ENCODE measurements around the gene BAK1.

BAK1 gene

GRCh38 chr6:33570806-33571636 is 9.1 kb downstream of the BAK1 start:
- Histone ChIP-seq H3K27ac (replicated peaks) (peak overlapping the region; percentile 25), H3K4me3 (replicated peaks; ENCODE audit: insufficient read depth, low read length) (peak overlapping the region; percentile 60), H3K27me3 (ENCODE audit: insufficient read depth, poor library complexity, severe bottlenecking) (no peaks in the 10 kb centered on the region)
- peak; percentile 66 to 75 for DNase-seq (ENCODE audit: low read depth in 1 of 2, low spot score in 1 of 2)
- peak; percentile 77 for TF ChIP-seq POLR2AphosphoS5 (IDR thresholded peaks at IDR 0.05; ENCODE audit: low read depth)
- TF ChIP-seq, protein P1, sequence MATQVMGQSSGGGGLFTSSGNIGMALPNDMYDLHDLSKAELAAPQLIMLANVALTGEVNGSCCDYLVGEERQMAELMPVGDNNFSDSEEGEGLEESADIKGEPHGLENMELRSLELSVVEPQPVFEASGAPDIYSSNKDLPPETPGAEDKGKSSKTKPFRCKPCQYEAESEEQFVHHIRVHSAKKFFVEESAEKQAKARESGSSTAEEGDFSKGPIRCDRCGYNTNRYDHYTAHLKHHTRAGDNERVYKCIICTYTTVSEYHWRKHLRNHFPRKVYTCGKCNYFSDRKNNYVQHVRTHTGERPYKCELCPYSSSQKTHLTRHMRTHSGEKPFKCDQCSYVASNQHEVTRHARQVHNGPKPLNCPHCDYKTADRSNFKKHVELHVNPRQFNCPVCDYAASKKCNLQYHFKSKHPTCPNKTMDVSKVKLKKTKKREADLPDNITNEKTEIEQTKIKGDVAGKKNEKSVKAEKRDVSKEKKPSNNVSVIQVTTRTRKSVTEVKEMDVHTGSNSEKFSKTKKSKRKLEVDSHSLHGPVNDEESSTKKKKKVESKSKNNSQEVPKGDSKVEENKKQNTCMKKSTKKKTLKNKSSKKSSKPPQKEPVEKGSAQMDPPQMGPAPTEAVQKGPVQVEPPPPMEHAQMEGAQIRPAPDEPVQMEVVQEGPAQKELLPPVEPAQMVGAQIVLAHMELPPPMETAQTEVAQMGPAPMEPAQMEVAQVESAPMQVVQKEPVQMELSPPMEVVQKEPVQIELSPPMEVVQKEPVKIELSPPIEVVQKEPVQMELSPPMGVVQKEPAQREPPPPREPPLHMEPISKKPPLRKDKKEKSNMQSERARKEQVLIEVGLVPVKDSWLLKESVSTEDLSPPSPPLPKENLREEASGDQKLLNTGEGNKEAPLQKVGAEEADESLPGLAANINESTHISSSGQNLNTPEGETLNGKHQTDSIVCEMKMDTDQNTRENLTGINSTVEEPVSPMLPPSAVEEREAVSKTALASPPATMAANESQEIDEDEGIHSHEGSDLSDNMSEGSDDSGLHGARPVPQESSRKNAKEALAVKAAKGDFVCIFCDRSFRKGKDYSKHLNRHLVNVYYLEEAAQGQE (IDR thresholded peaks at IDR 0.05; ENCODE audit: insufficient replicate concordance, low read depth), result no peak

- DNase-seq (ENCODE audit: low read depth in 1 of 2, low spot score in 1 of 2), result no peak
- H3K27me3 ChIP-seq (ENCODE audit: insufficient read depth, poor library complexity, severe bottlenecking), result no peaks in the 10 kb centered on the region
- no peak overlapping the region for H3K27ac ChIP-seq (replicated peaks)
- TF ChIP-seq SPI1 (IDR thresholded peaks at IDR 0.05; ENCODE audit: borderline replicate concordance, low read depth) (no peak), GABPA (IDR thresholded peaks at IDR 0.05; ENCODE audit: low read depth) (no peak), POLR2AphosphoS5 (IDR thresholded peaks at IDR 0.05; ENCODE audit: low read depth) (no peak)
- TF ChIP-seq, protein P2, sequence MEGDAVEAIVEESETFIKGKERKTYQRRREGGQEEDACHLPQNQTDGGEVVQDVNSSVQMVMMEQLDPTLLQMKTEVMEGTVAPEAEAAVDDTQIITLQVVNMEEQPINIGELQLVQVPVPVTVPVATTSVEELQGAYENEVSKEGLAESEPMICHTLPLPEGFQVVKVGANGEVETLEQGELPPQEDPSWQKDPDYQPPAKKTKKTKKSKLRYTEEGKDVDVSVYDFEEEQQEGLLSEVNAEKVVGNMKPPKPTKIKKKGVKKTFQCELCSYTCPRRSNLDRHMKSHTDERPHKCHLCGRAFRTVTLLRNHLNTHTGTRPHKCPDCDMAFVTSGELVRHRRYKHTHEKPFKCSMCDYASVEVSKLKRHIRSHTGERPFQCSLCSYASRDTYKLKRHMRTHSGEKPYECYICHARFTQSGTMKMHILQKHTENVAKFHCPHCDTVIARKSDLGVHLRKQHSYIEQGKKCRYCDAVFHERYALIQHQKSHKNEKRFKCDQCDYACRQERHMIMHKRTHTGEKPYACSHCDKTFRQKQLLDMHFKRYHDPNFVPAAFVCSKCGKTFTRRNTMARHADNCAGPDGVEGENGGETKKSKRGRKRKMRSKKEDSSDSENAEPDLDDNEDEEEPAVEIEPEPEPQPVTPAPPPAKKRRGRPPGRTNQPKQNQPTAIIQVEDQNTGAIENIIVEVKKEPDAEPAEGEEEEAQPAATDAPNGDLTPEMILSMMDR (IDR thresholded peaks at IDR 0.05; ENCODE audit: insufficient read depth, low read length), result no peak
- TF ChIP-seq, protein P1 (IDR thresholded peaks at IDR 0.05; ENCODE audit: insufficient replicate concordance, low read depth), result no peak
- no peak overlapping the region for H3K4me3 ChIP-seq (replicated peaks; ENCODE audit: insufficient read depth, low read length)
Observed at GRCh38 chr6:33568826-33569570, 11.1 kb downstream of the BAK1 start.

- H3K4me3 ChIP-seq (replicated peaks; ENCODE audit: insufficient read depth, low read length), result no peak overlapping the region
- no peak for TF ChIP-seq POLR2AphosphoS5 (IDR thresholded peaks at IDR 0.05; ENCODE audit: low read depth)
- no peak overlapping the region for H3K27ac ChIP-seq (replicated peaks)
- DNase-seq (ENCODE audit: low read depth in 1 of 2, low spot score in 1 of 2), result no peak
- H3K27me3 ChIP-seq (ENCODE audit: insufficient read depth, poor library complexity, severe bottlenecking), result no peaks in the 10 kb centered on the region
Observed at GRCh38 chr6:33567836-33568235, 12.2 kb downstream of the BAK1 start.

DNA sequence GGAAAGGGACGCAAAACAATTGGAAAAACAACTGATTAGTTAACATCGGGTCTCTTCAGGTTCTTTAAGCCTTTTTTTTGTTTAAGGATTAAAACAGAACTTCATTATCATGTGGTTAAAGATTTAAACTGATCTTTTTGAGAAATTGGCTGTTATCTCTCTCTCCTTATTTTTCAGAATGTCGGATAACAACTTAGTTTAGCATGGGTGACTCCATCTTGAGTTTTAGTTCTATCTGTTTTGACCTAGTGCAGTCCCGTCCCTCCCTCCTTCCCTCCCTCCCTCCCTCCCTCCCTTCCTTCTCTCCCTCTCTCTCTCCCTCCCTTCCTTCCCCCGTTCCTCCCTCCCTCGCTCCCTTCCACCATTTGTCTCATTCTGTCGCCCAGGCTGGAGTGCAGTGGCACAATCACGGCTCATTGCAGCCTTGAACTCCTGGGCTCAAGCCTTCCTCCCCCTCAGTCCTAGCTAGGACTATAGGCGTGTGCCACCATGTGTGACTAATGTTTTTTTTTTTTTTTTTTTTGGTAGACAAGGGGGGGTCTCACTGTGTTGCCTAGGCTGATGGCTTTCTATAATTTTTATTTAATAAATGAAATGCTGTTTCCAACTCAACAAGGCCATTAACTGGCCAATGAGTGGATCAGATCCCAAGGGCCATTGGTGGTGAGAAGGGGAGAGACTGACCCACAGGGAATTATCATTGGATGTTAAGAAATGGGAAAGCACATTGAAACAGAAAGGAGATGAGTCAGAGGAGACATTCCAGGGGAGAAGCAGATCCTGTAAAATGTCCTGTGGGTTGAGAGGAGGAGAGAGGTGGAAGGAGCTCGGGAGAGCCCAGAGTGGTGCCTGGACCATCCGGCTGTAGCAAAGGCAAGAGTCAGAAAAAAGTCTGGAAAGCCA is 13.6 kb downstream of the BAK1 start:
- Histone ChIP-seq H3K4me3 (replicated peaks; ENCODE audit: insufficient read depth, low read length) (no peak overlapping the region), H3K27me3 (ENCODE audit: insufficient read depth, poor library complexity, severe bottlenecking) (no peaks in the 10 kb centered on the region), H3K27ac (replicated peaks) (no peak overlapping the region)
- TF ChIP-seq, protein P1 (IDR thresholded peaks at IDR 0.05; ENCODE audit: insufficient replicate concordance, low read depth), result no peak
- TF ChIP-seq GABPA (IDR thresholded peaks at IDR 0.05; ENCODE audit: low read depth), result no peak
- TF ChIP-seq POLR2AphosphoS5 (IDR thresholded peaks at IDR 0.05; ENCODE audit: low read depth), result no peak
- TF ChIP-seq SPI1 (IDR thresholded peaks at IDR 0.05; ENCODE audit: borderline replicate concordance, low read depth), result no peak
- TF ChIP-seq, protein P2 (IDR thresholded peaks at IDR 0.05; ENCODE audit: insufficient read depth, low read length), result no peak
- no peak for DNase-seq (ENCODE audit: low read depth in 1 of 2, low spot score in 1 of 2)

All from HL-60 (cell line).